Transverse colon (tissue), 4 donors: ENCODE measurements around the gene SPAG7. TPM values are rescaled to one million over a fixed set of nuclear protein-coding genes. Genes with fewer than 3 reads are reported as not detected.
A peak's percentile ranks its signal among the peaks of the same experiment; 100 is the strongest.

Experiments
- DNase-seq: peaks from one replicate; pipeline ENCODE4 v3.0.0-alpha.2; 2019
- H3K27ac ChIP-seq, 4 donors: fragments of 200-600 bp; sonication (generic); 2 replicates each; pipeline ENCODE4 v1.5.1; 2016 to 2018; ENCODE audit warnings: inconsistent platforms in 4 of 4
- H3K27me3 ChIP-seq: fragments of 200-600 bp; sonication (generic); 2 replicates; pipeline ENCODE4 v1.5.1; 2017; ENCODE audit warnings: inconsistent platforms
- H3K36me3 ChIP-seq, 4 donors: fragments of 200-600 bp; sonication (generic); 2 replicates each; pipeline ENCODE4 v1.5.1; 2017 to 2019; ENCODE audit warnings: inconsistent platforms in 4 of 4
- H3K4me1 ChIP-seq, 4 donors: fragments of 200-600 bp; sonication (generic); 2 replicates each; pipeline ENCODE4 v1.5.1; 2017 to 2020; ENCODE audit warnings: inconsistent platforms in 4 of 4
- H3K4me3 ChIP-seq, 4 donors: fragments of 200-600 bp; sonication (generic); 1 replicate in 1 of 4; 2 replicates in 3 of 4; pipeline versions ENCODE4 v1.5.1 to v1.6.1; 2017 to 2019; ENCODE audit warnings: inconsistent platforms in 4 of 4
- H3K9me3 ChIP-seq, 2 donors: fragments of 200-600 bp; sonication (generic); 2 replicates each; pipeline ENCODE4 v1.5.1; 2017 to 2019; ENCODE audit warnings: inconsistent platforms in 2 of 2
- CTCF ChIP-seq, 5 experiments: fragments of 200-600 bp in 3 of 5; fragments of 450-650 bp in 2 of 5; sonication (generic) in 3 of 5; IDR thresholded peaks; 1 replicate in 2 of 5; 2 replicates in 3 of 5; pipeline ENCODE4 v1.5.1; 2016 to 2017; ENCODE audit warnings: antibody characterized with exemption in 5 of 5, inconsistent platforms in 3 of 5, mild to moderate bottlenecking in 2 of 5, moderate library complexity in 1 of 5
- EP300 ChIP-seq: sonication (generic); formaldehyde crosslinking; IDR thresholded peaks from one replicate; pipeline ENCODE4 v1.6.1; 2017; ENCODE audit warnings: antibody characterized with exemption, low read depth
- POLR2A ChIP-seq: fragments of 450-650 bp; IDR thresholded peaks from one replicate; pipeline ENCODE4 v1.6.1; 2016; ENCODE audit warnings: antibody characterized with exemption, mild to moderate bottlenecking, moderate library complexity
- POLR2AphosphoS5 ChIP-seq, 3 donors: sonication (generic); formaldehyde crosslinking; IDR thresholded peaks; one replicate each; pipeline ENCODE4 v1.6.1; 2016; ENCODE audit warnings: antibody characterized with exemption in 3 of 3
- WGBS, 2 donors: methylation state at CpG; one replicate each; pipeline ENCODE4 v1.1.5; 2018; ENCODE audit warnings: low coverage in 1 of 2; 5-methylcytosine and 5-hydroxymethylcytosine counted together
- in situ Hi-C, 4 donors: fragments of 200-750 bp; cut with MboI; loops; one replicate each; pipeline versions ENCODE4 v1.15.0 to v1.15.1; 2017; ENCODE audit warnings: low sequenced_read_pairs in 3 of 4, low pct_ligation_motif_present in 1 of 4, low pct_unique_long_range_greater_than_20kb in 1 of 4
- intact Hi-C: fragments of 100-400 bp; cut with DNase I; formaldehyde crosslinking; loops from one replicate; pipeline ENCODE4 v1.15.1; 2023; ENCODE audit warnings: low total_unique reads
- total RNA-seq, 4 donors: library from RNA; depleted of rRNA; stranded (reverse); fragments of >200 nt; gene quantifications; one replicate each; pipeline ENCODE4 v1.1.0, GENCODE V29; 2016

The SPAG7 gene
- total RNA-seq, 4 donors from 2014 or later: 8.2 to 64.7 (median 47.4) TPM

GRCh38 chr17:4938688-4939545 is 28.7 kb downstream of the SPAG7 start:
- in situ Hi-C loops (no loop called here), intact Hi-C loops (loop anchor here (10.0 kb wide), 1 partner anchor 46 kb away; the partner anchor contains the start of gene CAMTA2)
- Histone ChIP-seq H3K4me1 (peaks cover 30 to 54% (median 32%) of the 10 kb centered on the region in 4 donors), H3K27ac (peak overlapping the region; percentile 96 to 97 (median 96)), H3K4me3 (peak overlapping the region; percentile 74 to 87 (median 80)), H3K36me3 (peaks cover 0 to 14% (median 4%) of the 10 kb centered on the region in 4 donors), H3K27me3 (no peaks in the 10 kb centered on the region), H3K9me3 (no peaks in the 10 kb centered on the region)
- DNase-seq: no peak
- TF ChIP-seq CTCF (IDR thresholded peaks at IDR 0.05) (peak in 1 of 5 experiments; percentile 15), POLR2A (no peak), POLR2AphosphoS5 (IDR thresholded peaks at IDR 0.05) (no peak), EP300 (no peak)
- WGBS, 2 donors: 51 to 82% methylated on average over 2 to 18 of the region's 19 CpGs

- Histone ChIP-seq H3K9me3 (no peaks in the 10 kb centered on the region), H3K4me1 (peaks cover 30 to 47% (median 33%) of the 10 kb centered on the region in 4 donors), H3K27me3 (no peaks in the 10 kb centered on the region), H3K36me3 (peaks cover 0 to 10% (median 4%) of the 10 kb centered on the region in 4 donors), H3K27ac (no peak overlapping the region), H3K4me3 (no peak overlapping the region)
- no peak for TF ChIP-seq POLR2AphosphoS5 (IDR thresholded peaks at IDR 0.05)
- no peak for TF ChIP-seq CTCF (IDR thresholded peaks at IDR 0.05)
- TF ChIP-seq EP300: no peak
- TF ChIP-seq POLR2A: no peak
- intact Hi-C loops: loop anchor here (10.0 kb wide), 1 partner anchor 47 kb away; the partner anchor contains the start of gene CAMTA2
- WGBS, 2 donors: 60 to 93% methylated on average over 2 to 10 of the region's 11 CpGs
- no peak for DNase-seq
- in situ Hi-C loops: no loop called here
Observed at GRCh38 chr17:4938069-4938491, 29.5 kb downstream of the SPAG7 start.

- peaks cover 0 to 9% (median 4%) of the 10 kb centered on the region in 4 donors for H3K36me3 ChIP-seq
- H3K27ac ChIP-seq: no peak overlapping the region
- peaks cover 30 to 42% (median 33%) of the 10 kb centered on the region in 4 donors for H3K4me1 ChIP-seq
- H3K4me3 ChIP-seq: no peak overlapping the region
- no peak for TF ChIP-seq CTCF (IDR thresholded peaks at IDR 0.05)
- no peak for TF ChIP-seq POLR2AphosphoS5 (IDR thresholded peaks at IDR 0.05)
- no peak for TF ChIP-seq POLR2A
- no peak for TF ChIP-seq EP300
- in situ Hi-C loops: no loop called here
- H3K9me3 ChIP-seq: no peaks in the 10 kb centered on the region
- intact Hi-C loops: loop anchor here (10.0 kb wide), 1 partner anchor 47 kb away; the partner anchor contains the start of gene CAMTA2
- DNase-seq: no peak
- WGBS, 2 donors: 94 to 100% methylated on average over 1 to 16 of the region's 16 CpGs
- H3K27me3 ChIP-seq: no peaks in the 10 kb centered on the region
Observed at GRCh38 chr17:4937553-4937952, 30.1 kb downstream of the SPAG7 start.

DNA sequence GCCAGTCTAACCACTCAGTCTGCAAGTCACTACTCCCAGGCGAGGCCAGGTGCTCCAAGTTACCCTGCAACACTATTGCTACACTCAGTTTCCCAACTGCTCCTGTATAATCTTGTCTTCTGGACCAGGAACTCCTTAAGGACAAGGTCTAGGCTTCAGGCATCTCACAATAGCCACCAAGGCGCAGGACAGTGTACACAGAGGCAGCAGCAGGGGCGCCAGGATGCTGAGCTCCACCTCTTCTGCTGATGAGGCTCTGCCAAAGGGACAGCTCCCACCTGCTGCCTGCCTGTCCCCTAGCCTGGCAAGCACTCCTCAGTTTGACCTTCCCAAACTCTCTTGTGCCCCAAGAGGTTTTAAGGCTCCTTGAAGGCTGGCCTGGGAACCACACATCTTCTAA is 31.2 kb downstream of the SPAG7 start:
- Histone ChIP-seq H3K27me3 (no peaks in the 10 kb centered on the region), H3K4me1 (peaks cover 23 to 30% (median 27%) of the 10 kb centered on the region in 4 donors), H3K9me3 (no peaks in the 10 kb centered on the region), H3K27ac (no peak overlapping the region), H3K4me3 (no peak overlapping the region), H3K36me3 (peaks cover 0 to 9% (median 4%) of the 10 kb centered on the region in 4 donors)
- no peak for TF ChIP-seq POLR2AphosphoS5 (IDR thresholded peaks at IDR 0.05)
- no peak for TF ChIP-seq CTCF (IDR thresholded peaks at IDR 0.05)
- no peak for TF ChIP-seq POLR2A
- TF ChIP-seq EP300: no peak
- WGBS, 2 donors: 90% methylated on average over 3 of the region's 3 CpGs; no CpG with 5 or more reads in 1 of the 2 donors
- no peak for DNase-seq
- in situ Hi-C loops: no loop called here
- intact Hi-C loops: loop anchor here (10.0 kb wide), 1 partner anchor 48 kb away; the partner anchor contains the start of gene CAMTA2
